Mucosa of gallbladder (tissue), 1 donor: ENCODE data around the gene DNAL1. TPM values are rescaled to one million over a fixed set of nuclear protein-coding genes. Genes with fewer than 3 reads are reported as not detected.
"Not testable (repeated sequence)": the region's sequence is repeated elsewhere in the genome, so short reads cannot be mapped to it uniquely, and the experiment has no call there.

ENCODE experiments used
- DNase-seq: peaks from one replicate; pipeline ENCODE4 v3.0.0-alpha.2; 2020; ENCODE audit warnings: low spot score
- total RNA-seq: library from RNA; stranded (reverse); gene quantifications from one replicate; pipeline ENCODE4 v1.2.1, GENCODE V29; 2021
- donor health status: DM: no; HTN: no; CAD: no.

DNAL1 gene
- total RNA-seq, 1 donor from 2014 or later, result 14.3 TPM

DNA sequence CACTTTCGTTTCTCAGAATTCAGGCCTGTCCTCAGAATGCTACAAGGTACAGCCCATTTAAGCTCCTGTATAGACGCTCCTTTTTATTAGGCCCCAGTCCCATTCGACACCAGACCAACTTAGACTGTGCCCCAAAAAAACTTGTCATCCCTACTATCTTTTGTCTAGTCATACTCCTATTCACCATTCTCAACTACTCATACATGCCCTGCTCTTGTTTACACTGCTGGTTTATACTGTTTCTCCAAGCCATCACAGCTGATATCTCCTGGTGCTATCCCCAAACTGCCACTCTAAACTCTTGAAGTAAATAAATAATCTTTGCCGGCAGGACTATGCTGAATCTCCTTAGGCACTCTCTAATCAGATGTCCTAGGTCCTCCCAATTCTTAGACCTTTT is 63.3 kb downstream of the DNAL1 start:
- DNase-seq, result not testable (repeated sequence)

- DNase-seq, result no peak
Observed at GRCh38 chr14:73709904-73710469, 65.2 kb downstream of the DNAL1 start.

DNA sequence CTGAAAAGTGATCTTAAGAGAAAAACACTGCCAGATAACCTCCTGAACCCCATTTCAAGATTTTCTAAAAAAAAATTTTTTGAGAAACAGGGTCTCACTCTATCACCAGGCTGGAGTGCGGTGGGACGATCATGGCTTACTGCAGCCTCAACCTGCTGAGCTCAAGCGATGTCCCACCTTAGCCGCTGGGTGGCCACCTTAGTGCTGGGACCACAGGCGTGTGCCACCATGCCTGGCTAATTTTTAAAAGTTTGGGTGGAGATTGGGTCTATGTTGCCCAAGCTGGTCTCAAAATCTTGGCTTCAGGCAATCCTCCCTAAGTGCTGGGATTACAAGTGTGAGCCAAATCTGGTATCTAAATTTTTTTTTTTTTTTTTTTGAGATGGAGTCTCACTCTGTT is 66.0 kb downstream of the DNAL1 start:
- DNase-seq, result no peak

DNA sequence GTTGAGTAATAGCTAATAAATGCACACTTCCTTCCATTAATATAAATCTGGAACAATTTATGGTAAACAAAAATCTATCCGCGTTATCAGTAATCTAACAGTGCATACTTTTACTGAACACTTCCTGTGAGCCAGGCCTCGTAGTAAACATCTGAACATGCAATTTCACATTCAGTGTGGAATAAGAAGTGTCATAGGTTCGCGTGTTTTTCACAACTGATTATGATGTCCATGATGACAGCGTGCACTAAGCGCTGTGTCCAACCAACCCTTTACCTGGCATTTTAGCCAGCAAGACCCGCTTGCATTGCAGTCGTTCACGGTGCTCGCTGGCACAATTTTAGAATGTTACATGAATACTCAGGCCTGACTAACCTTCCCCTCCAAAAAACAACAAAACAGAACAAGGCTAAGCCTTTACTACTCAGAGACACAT is 67.3 kb downstream of the DNAL1 start:
- no peak for DNase-seq

DNA sequence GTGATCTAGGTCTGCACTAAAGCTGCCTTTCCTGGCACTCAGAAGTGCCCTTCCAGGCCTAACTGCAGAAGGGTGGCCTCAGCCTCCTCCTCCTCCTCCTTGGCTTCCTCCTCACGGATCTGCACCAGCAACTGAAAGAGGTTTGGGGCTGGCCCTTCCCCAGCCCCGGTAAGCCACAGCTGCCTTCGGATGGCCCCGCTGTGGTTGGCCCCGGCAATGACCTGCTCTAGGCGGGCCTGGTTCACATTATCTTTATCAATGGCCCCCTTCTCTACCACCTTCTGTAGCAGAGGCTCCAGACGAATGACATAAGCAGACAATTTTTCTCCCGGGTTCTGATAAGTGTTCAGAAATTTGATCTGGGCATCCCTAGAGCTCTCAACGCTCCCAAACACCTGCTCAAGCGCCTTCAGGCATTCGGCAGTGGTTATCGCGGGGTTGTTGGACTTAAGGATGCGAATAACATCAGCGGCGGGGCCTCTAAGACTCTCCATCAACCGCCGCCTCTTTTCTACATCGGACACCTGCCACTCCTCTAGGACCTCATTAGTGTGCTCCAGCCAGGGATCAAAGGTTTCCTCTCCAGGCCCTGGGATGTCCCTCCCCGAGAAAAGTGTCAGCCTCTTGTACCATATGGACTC is 67.9 kb downstream of the DNAL1 start:
- DNase-seq, result no peak

GRCh38 chr14:73713206-73713802 is 68.5 kb downstream of the DNAL1 start:
- no peak for DNase-seq

GRCh38 chr14:73713803-73714655 is 69.2 kb downstream of the DNAL1 start, which contains the start of gene PNMA1:
Gene PNMA1 (minus strand): TSS chr14:73714384. CDS start chr14:73713639, 745 bp downstream.
- peak; percentile 87 for DNase-seq

- DNase-seq, result no peak
Observed at GRCh38 chr14:73714656-73715081, 69.9 kb downstream of the DNAL1 start.

DNA sequence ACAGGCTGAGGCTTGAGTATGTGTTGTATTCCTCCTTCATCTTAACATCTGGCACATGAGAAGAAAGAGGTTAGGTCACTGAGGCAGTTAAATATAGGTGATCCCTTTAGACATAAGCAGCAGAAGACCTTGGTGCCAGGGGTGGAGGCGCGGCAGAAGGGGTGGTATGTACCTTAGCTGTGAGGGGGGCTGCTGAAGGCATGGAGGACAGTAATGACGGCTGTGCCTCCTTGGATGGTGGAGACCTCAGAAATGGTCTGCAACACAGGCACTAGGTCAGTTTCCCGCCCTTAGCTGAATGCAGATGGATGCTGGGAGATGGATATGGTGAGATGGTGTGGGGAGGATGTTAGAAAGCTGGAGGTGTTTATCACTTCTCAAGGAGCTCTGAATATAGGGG is 70.9 kb downstream of the DNAL1 start:
- no peak for DNase-seq

DNA sequence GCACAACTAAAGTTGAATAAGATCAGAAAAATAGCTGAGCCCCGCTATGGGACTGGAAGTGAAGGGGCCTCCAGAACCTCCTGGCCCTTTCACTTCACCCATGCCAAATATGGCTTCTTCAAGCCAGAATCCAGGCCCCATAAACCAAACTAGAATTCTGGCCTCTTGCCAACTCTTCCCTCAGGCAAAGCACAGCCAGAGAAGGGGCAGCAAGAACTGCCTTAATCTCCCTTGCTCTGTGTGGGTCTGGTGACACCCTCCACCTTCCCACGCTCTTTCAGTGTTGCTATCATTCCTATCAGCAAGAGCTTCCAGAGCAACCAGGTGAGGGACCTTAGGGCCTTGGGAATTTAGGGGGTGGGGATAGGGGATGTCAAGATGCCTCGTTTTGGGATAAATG is 72.5 kb downstream of the DNAL1 start:
- peak; percentile 12 for DNase-seq

- DNase-seq, result peak; percentile 38
Observed at GRCh38 chr14:73717711-73718417, 73.1 kb downstream of the DNAL1 start.

- DNase-seq, result no peak
Observed at GRCh38 chr14:73718418-73719251, 73.8 kb downstream of the DNAL1 start.

DNA sequence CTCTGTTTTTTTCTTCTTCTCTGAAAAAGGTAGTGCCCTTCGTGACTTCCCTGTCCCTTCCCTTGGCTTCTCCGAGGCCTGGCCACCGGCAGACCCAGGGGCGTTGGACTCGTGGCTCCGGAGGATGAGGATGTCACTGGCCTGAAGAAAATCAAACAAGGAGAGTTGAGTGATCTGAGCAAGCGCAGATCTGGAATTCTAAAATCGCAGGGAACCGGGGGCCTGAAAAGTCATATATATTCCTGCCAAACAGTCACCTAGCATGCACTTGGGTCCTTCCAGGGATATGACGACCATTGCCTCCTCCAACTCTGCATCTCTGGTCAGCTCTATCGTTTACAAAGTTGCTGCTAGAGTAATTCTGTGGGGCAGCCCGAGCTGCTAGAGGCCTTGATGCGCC is 74.6 kb downstream of the DNAL1 start:
- no peak for DNase-seq

DNA sequence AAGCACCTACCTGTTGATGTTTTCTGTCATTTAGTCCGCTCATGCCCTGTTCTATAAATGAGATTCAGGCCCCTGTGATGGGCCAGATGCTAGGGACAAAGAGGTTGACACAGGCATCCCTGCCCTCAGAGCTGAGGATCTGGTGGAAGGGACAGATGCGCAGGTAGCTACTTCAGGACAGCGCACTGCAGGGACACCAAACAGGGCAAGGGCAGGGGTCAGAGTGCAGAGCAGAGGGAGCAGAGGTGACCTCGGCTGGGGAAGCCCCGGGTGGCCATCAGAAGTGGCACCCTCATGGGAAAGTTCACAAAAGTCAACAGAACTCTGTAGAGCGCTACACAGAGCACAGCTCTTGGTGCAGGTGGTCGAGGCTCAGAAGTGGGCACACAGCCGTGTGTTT is 75.0 kb downstream of the DNAL1 start:
- no peak for DNase-seq

DNA sequence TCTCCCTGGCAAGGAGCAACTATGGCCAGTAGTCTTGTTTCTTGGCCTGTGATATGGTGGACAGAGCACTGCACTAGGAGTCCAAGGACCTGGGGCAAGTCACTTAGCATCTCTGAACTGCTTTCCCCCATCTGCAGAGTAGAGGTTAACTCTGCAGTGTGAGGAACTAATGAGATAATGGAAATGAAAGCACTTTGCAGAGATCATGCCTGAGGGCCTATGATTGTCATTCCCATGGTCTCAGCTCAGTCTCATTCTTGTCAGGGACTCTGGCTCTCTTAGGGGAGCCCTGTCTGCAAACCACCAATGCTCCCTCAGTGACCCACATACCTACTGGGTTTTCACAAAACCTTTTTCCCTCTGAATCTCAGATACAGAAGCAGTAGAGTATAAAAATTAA is 75.8 kb downstream of the DNAL1 start:
- DNase-seq, result no peak

- no peak for DNase-seq
Observed at GRCh38 chr14:73721101-73721821, 76.5 kb downstream of the DNAL1 start.

DNA sequence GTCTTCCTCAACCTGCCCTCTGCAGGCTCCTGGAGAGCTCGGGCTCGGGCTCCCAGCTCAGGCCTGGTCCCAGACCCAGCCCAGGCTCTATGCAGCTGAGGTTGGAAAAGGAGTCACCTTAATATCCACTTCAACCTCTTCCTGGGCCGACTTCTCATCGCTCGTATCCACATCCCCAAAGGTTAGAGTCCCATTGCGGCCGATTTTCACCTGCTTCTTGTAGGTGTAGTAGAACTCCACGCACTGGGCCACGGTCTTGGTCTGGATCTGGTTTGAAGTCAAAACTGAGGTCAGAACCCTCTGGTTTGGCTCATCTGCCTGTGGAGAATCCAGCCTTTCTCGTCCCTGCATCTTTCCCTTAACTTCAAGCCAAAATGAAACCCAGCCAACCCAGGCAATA is 77.8 kb downstream of the DNAL1 start:
- DNase-seq, result no peak

- DNase-seq, result no peak
Observed at GRCh38 chr14:73723406-73723796, 78.6 kb downstream of the DNAL1 start.

GRCh38 chr14:73723797-73724661 is 79.2 kb downstream of the DNAL1 start:
- peak; percentile 74 for DNase-seq
